Measurements from ENCODE around the gene GPX4. TPM values are rescaled to one million over a fixed set of nuclear protein-coding genes. Genes with fewer than 3 reads are reported as not detected.

Gene GPX4
- 284 and 351 TPM in 2 replicates for total RNA-seq (2014; rRNA removed; shearing (Covaris generic))
- polyA plus RNA-seq (2016; fragmentation: Nextera tagmentation; extraction: Ambion mirVana), result 543 and 573 TPM in 2 replicates
- long read RNA-seq, transcript GPX4-201 (7 exons, 919 nt), result major isoform, 296 of 356 reads
- long read RNA-seq, partial matches to known transcripts, result 9 of 356 reads
- long read RNA-seq, other reads (novel, unspliced or antisense), result 46 of 356 reads

- Histone ChIP-seq H3K27me3 (ENCODE audit: insufficient read depth) (no peaks in the 10 kb centered on the region), H4K20me1 (replicated peaks; ENCODE audit: insufficient read depth) (no peaks in the 10 kb centered on the region; the same call in 1 of the 2 replicates), H3K36me3 (ENCODE audit: insufficient read depth) (0 out of 2 replicates have a peak, but pooled peaks cover 3% of the 10 kb centered on the region), H2AFZ (no peak within 1 kb of the TSS), H3K4me3 (peak within 1 kb of the TSS; percentile 88), H3K79me2 (replicated peaks; ENCODE audit: insufficient read depth) (no peaks in the 10 kb centered on the region), H3K4me1 (ENCODE audit: insufficient read depth) (peaks cover 11% of the 10 kb centered on the region), H3K27ac (ENCODE audit: low read depth) (peak within 1 kb of the TSS; percentile 92), H3K4me2 (peak within 1 kb of the TSS; percentile 88), H3F3A (replicated peaks; ENCODE audit: low read depth) (peaks cover 26% of the 10 kb centered on the region), H3K9me2 (ENCODE audit: insufficient read depth) (no peaks in the 10 kb centered on the region)
- peaks cover 23% of the 10 kb centered on the region for H3K27me3 Mint-ChIP-seq (ENCODE audit: insufficient read depth, low read depth, poor library complexity)
- no peaks in the 10 kb centered on the region for H3K9me3 Mint-ChIP-seq
- peak within 1 kb of the TSS; percentile 62; the same call in 1 of the 2 replicates for H3K27ac Mint-ChIP-seq
- H3K4me3 Mint-ChIP-seq, result peak within 1 kb of the TSS; percentile 74
- peak; percentile 100 for DNase-seq (ENCODE audit: low spot score)
- H3K4me1 Mint-ChIP-seq, result peaks cover 18% of the 10 kb centered on the region; the same call in 2 of the 3 replicates
- peaks cover 12% of the 10 kb centered on the region for H3K36me3 Mint-ChIP-seq (ENCODE audit: low read depth)
- ATAC-seq, result peak; percentile 86
- TF ChIP-seq, protein P1, sequence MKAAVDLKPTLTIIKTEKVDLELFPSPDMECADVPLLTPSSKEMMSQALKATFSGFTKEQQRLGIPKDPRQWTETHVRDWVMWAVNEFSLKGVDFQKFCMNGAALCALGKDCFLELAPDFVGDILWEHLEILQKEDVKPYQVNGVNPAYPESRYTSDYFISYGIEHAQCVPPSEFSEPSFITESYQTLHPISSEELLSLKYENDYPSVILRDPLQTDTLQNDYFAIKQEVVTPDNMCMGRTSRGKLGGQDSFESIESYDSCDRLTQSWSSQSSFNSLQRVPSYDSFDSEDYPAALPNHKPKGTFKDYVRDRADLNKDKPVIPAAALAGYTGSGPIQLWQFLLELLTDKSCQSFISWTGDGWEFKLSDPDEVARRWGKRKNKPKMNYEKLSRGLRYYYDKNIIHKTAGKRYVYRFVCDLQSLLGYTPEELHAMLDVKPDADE (IDR thresholded peaks at IDR 0.05), result peak; percentile 56; the same call in 1 of the 2 replicates
- TF ChIP-seq, protein P2, sequence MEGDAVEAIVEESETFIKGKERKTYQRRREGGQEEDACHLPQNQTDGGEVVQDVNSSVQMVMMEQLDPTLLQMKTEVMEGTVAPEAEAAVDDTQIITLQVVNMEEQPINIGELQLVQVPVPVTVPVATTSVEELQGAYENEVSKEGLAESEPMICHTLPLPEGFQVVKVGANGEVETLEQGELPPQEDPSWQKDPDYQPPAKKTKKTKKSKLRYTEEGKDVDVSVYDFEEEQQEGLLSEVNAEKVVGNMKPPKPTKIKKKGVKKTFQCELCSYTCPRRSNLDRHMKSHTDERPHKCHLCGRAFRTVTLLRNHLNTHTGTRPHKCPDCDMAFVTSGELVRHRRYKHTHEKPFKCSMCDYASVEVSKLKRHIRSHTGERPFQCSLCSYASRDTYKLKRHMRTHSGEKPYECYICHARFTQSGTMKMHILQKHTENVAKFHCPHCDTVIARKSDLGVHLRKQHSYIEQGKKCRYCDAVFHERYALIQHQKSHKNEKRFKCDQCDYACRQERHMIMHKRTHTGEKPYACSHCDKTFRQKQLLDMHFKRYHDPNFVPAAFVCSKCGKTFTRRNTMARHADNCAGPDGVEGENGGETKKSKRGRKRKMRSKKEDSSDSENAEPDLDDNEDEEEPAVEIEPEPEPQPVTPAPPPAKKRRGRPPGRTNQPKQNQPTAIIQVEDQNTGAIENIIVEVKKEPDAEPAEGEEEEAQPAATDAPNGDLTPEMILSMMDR (conservative IDR thresholded peaks at IDR 0.05; ENCODE audit: low read depth in 2 of 2), result no peak
- peak; percentile 97 for TF ChIP-seq POLR2AphosphoS5 (IDR thresholded peaks at IDR 0.05; ENCODE audit: low read depth)
- TF ChIP-seq REST (IDR thresholded peaks at IDR 0.05; ENCODE audit: unreplicated experiment), result peak; percentile 31
- TF ChIP-seq EZH2phosphoT487 (IDR thresholded peaks at IDR 0.05; ENCODE audit: unreplicated experiment), result no peak
These were observed at the start of gene GPX4 for GRCh38 chr19:1103708-1104310. GPX4 (plus strand) TSS chr19:1103994; CDS start chr19:1104044, 50 bp downstream.
